Gastrocnemius medialis (tissue), 4 donors: ENCODE results near the gene UBE2D4.

Source experiments
- CTCF ChIP-seq, 5 experiments: fragments of 450-650 bp in 3 of 5; fragments of 200-600 bp in 2 of 5; sonication (generic) in 2 of 5; IDR thresholded peaks in 4 of 5; conservative IDR thresholded peaks in 1 of 5; 1 replicate in 4 of 5; 2 replicates in 1 of 5; pipeline ENCODE4 v1.5.1; 2016 to 2019; ENCODE audit warnings: antibody characterized with exemption in 5 of 5, mild to moderate bottlenecking in 3 of 5, moderate library complexity in 3 of 5
- POLR2A ChIP-seq, 2 donors: fragments of 450-650 bp; IDR thresholded peaks; one replicate each; pipeline ENCODE4 v1.6.1; 2017; ENCODE audit warnings: antibody characterized with exemption in 2 of 2, mild to moderate bottlenecking in 2 of 2, moderate library complexity in 2 of 2

DNA sequence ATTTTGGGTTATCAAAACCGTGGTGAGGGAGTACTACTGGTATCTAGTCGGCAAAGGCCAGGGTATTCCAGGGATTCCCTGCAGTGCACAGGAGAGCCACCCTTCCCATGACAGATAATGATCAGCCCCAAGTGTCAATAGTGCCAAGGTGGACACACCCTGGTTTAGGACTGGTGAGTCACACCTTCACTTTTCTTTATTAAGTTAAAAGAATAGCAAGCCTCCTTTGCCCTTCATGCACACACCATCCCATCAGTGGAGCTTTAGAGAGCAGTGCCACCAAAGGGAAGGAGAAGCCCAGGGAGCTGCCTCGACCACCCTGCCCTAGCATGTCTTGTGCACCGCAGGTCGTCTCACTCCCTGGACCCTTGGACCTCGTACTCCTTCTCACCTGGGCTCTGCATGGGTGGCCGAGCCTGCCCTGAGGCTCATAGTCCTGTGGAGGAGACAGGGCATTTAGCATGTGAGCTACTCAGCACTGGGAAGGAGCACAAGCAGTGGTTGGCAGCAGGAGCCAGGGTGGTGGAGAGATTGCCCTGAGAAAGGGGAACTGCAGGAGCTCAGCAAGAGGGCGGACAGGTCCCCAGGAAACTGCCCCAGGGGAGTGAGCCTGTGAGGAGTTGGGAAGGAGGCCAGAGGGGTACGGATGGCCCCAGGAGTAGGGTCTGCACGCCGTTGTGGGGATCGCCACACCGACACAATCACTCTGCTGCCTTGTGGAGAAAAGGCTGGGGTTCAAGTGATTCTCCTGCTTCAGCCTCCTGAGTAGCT lies 17.4 kb downstream of the UBE2D4 start:
- TF ChIP-seq CTCF (IDR thresholded peaks at IDR 0.05 in 4 of 5, conservative IDR thresholded peaks at IDR 0.05 in 1 of 5) (no peak), POLR2A (IDR thresholded peaks at IDR 0.05) (no peak)
